ENCODE data around the gene LMLN.

- TF ChIP-seq CTCF (IDR thresholded peaks at IDR 0.05; ENCODE audit: low read depth, low read length, poor library complexity, severe bottlenecking) = no peak
- no peak for TF ChIP-seq EZH2phosphoT487 (IDR thresholded peaks at IDR 0.05; ENCODE audit: borderline replicate concordance, low read length)
Observed at GRCh38 chr3:198076722-198077308, 116.8 kb downstream of the LMLN start.

Measured in DOHH2 (cell line).